ENCODE data around the gene FBLN1. TPM values are rescaled to one million over a fixed set of nuclear protein-coding genes. Genes with fewer than 3 reads are reported as not detected.

The FBLN1 gene
- total and polyA plus RNA-seq, 2 of the 8 experiments (the other 6 are each of a cell fraction or from before 2014, with no cell fraction given), result 159 to 168 TPM

DNA sequence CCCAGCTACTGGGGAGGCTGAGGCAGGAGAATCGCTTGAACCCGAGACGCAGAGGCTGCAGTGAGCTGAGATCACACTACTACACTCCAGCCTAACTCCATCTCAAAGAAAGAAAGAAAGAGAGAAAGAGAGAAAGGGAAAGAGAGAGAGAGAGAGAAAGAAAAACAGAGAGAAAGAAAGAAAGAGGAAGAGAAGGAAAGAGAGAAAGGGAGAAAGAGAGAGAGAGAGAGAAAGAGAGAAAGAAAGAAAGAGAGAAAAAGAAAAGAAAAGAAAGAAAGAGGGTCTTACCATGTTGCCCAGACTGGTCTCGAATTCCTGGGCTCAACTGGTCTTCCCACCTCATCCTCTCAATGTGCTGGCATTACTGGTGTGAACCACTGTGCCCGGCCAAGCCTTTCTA is 22.3 kb downstream of the FBLN1 start:
- no peak for FAIRE-seq
- H3K36me3 ChIP-seq (ENCODE audit: control insufficient read depth in 2 of 4, insufficient read depth in 4 of 4, low read length in 3 of 4), result peaks cover 6 to 37% (median 27%) of the 10 kb centered on the region in 4 experiments; a peak in 7 of 8 replicates
- TF ChIP-seq JUND (IDR thresholded peaks at IDR 0.05; ENCODE audit: low read length) (no peak), SIX5 (IDR thresholded peaks at IDR 0.05; ENCODE audit: low read depth, low read length) (no peak), MAFK (IDR thresholded peaks at IDR 0.05; ENCODE audit: low read depth, low read length) (no peak), SP4 (IDR thresholded peaks at IDR 0.05; ENCODE audit: low read length) (no peak), GTF2F1 (IDR thresholded peaks at IDR 0.05; ENCODE audit: borderline replicate concordance, low read depth, low read length) (no peak), YY1 (IDR thresholded peaks at IDR 0.05; ENCODE audit: low read depth, low read length) (no peak), RNF2 (IDR thresholded peaks at IDR 0.05; ENCODE audit: borderline replicate concordance, low read depth, low read length, missing control alignments, poor library complexity, severe bottlenecking) (no peak), SRF (IDR thresholded peaks at IDR 0.05; ENCODE audit: low read depth, low read length) (no peak), SP2 (IDR thresholded peaks at IDR 0.05; ENCODE audit: low read length) (no peak), FOSL1 (IDR thresholded peaks at IDR 0.05; ENCODE audit: insufficient read depth, low read depth, low read length) (no peak), NRF1 (IDR thresholded peaks at IDR 0.05; ENCODE audit: low read depth, low read length) (no peak)

More for the DNA sequence above, 22.3 kb downstream of the FBLN1 start:
- H3K56ac ChIP-seq (replicated peaks; ENCODE audit: insufficient read length, low read depth, low read length), result no peak overlapping the region
- H3K14ac ChIP-seq (ENCODE audit: insufficient read length), result no peak overlapping the region
- no peak overlapping the region for H2BK5ac ChIP-seq (ENCODE audit: low read depth, low read length)
- H4K91ac ChIP-seq (replicated peaks; ENCODE audit: insufficient read length, low read length), result no peak overlapping the region
- H4K8ac ChIP-seq (ENCODE audit: extremely low read depth, insufficient read depth, low read length), result no peak overlapping the region
- no peak overlapping the region for H3K23ac ChIP-seq (ENCODE audit: insufficient read length)
- H2AFZ ChIP-seq (ENCODE audit: low read length), result no peak overlapping the region
- DNase-seq (ENCODE audit: low read depth in 1 of 2, low spot score in 2 of 2), result no peak
- CTCF ChIA-PET (ENCODE audit: partially characterized antibody), result interaction anchor here (1.7 to 2.5 kb wide), 3 partner anchors 11 to 29 kb away, joined by 5 to 9 read pairs (median 6); no protein-coding TSS in a partner anchor
- H2BK12ac ChIP-seq (ENCODE audit: low read depth, low read length), result no peak overlapping the region
- H4K20me1 ChIP-seq (replicated peaks in 1 of 2; ENCODE audit: control insufficient read depth in 1 of 2, insufficient read depth in 2 of 2, low read length in 2 of 2), result peaks cover 3 to 11% of the 10 kb centered on the region in 2 experiments
- no peaks in the 10 kb centered on the region for H3K4me1 ChIP-seq (replicated peaks in 1 of 4; ENCODE audit: control insufficient read depth in 3 of 4, insufficient read depth in 4 of 4, low read length in 3 of 4)
- no peak overlapping the region for H2BK15ac ChIP-seq (ENCODE audit: low read length)
- POLR2A ChIA-PET (ENCODE audit: partially characterized antibody), result interaction anchor here (1.0 kb wide), 1 partner anchor 9 kb away, joined by 3 read pairs; no protein-coding TSS in a partner anchor
- H2AK5ac ChIP-seq (ENCODE audit: low read depth, low read length), result no peak overlapping the region
- H3K18ac ChIP-seq (ENCODE audit: extremely low read depth, low read length), result no peak overlapping the region
- H3K23me2 ChIP-seq (ENCODE audit: low read depth, low read length), result no peaks in the 10 kb centered on the region
- no peak overlapping the region for H4K5ac ChIP-seq (ENCODE audit: insufficient read length, low read depth, low read length)
- H3K9ac ChIP-seq (replicated peaks in 1 of 4; ENCODE audit: extremely low read depth in 1 of 4, low read depth in 3 of 4, low read length in 3 of 4), result no peak overlapping the region
- 98% methylated on average over 5 of the region's 5 CpGs; no CpG with 5 or more reads in 1 of the 2 experiments for WGBS, 2 experiments (ENCODE audit: extremely low coverage in 1 of 2, insufficient coverage in 1 of 2, insufficient read length in 1 of 2, insufficient replicate concordance in 2 of 2, low coverage in 1 of 2, low lambda C conversion rate in 2 of 2, missing lambda C conversion rate in 1 of 2)
- no peak overlapping the region for H3K4ac ChIP-seq (replicated peaks; ENCODE audit: insufficient read length, low read depth, low read length)
- H3K27me3 ChIP-seq (replicated peaks in 1 of 4; ENCODE audit: control insufficient read depth in 3 of 4, extremely low read depth in 1 of 4, insufficient read depth in 3 of 4, low read length in 3 of 4), result no peaks in the 10 kb centered on the region
- no peak overlapping the region for H3K27ac ChIP-seq (ENCODE audit: low read depth, low read length)
- H3K4me2 ChIP-seq (ENCODE audit: insufficient read depth in 1 of 2, low read depth in 2 of 2, low read length in 2 of 2), result no peak overlapping the region
- H3K79me2 ChIP-seq (ENCODE audit: control insufficient read depth in 1 of 2, insufficient read depth in 2 of 2, low read length in 2 of 2), result no peaks in the 10 kb centered on the region
- H3K79me1 ChIP-seq (ENCODE audit: low read depth, low read length), result peaks cover 5% of the 10 kb centered on the region; the same call in 1 of the 2 replicates
- H3K4me3 ChIP-seq (ENCODE audit: extremely low read depth in 1 of 4, insufficient read depth in 2 of 4, low read depth in 3 of 4, low read length in 4 of 4), result no peak overlapping the region
- H3K9me3 ChIP-seq (ENCODE audit: insufficient read depth in 2 of 2, low read depth in 1 of 2, low read length in 1 of 2), result no peaks in the 10 kb centered on the region
- no peak overlapping the region for H2BK20ac ChIP-seq (ENCODE audit: low read length)
- H2BK120ac ChIP-seq (replicated peaks; ENCODE audit: low read depth, low read length), result no peak overlapping the region

Data from H1 (cell line).